Transverse colon (tissue), 4 donors: Measurements from ENCODE around the gene NAMPT. TPM values are rescaled to one million over a fixed set of nuclear protein-coding genes. Genes with fewer than 3 reads are reported as not detected.

ENCODE experiments used
- DNase-seq: peaks from one replicate; pipeline ENCODE4 v3.0.0-alpha.2; 2019
- H3K27ac ChIP-seq, 4 donors: fragments of 200-600 bp; sonication (generic); 2 replicates each; pipeline ENCODE4 v1.5.1; 2016 to 2018; ENCODE audit warnings: inconsistent platforms in 4 of 4
- H3K27me3 ChIP-seq: fragments of 200-600 bp; sonication (generic); 2 replicates; pipeline ENCODE4 v1.5.1; 2017; ENCODE audit warnings: inconsistent platforms
- H3K36me3 ChIP-seq, 4 donors: fragments of 200-600 bp; sonication (generic); 2 replicates each; pipeline ENCODE4 v1.5.1; 2017 to 2019; ENCODE audit warnings: inconsistent platforms in 4 of 4
- H3K4me1 ChIP-seq, 4 donors: fragments of 200-600 bp; sonication (generic); 2 replicates each; pipeline ENCODE4 v1.5.1; 2017 to 2020; ENCODE audit warnings: inconsistent platforms in 4 of 4
- H3K4me3 ChIP-seq, 4 donors: fragments of 200-600 bp; sonication (generic); 1 replicate in 1 of 4; 2 replicates in 3 of 4; pipeline versions ENCODE4 v1.5.1 to v1.6.1; 2017 to 2019; ENCODE audit warnings: inconsistent platforms in 4 of 4
- H3K9me3 ChIP-seq, 2 donors: fragments of 200-600 bp; sonication (generic); 2 replicates each; pipeline ENCODE4 v1.5.1; 2017 to 2019; ENCODE audit warnings: inconsistent platforms in 2 of 2
- CTCF ChIP-seq, 5 experiments: fragments of 200-600 bp in 3 of 5; fragments of 450-650 bp in 2 of 5; sonication (generic) in 3 of 5; IDR thresholded peaks; 1 replicate in 2 of 5; 2 replicates in 3 of 5; pipeline ENCODE4 v1.5.1; 2016 to 2017; ENCODE audit warnings: antibody characterized with exemption in 5 of 5, inconsistent platforms in 3 of 5, mild to moderate bottlenecking in 2 of 5, moderate library complexity in 1 of 5
- EP300 ChIP-seq: sonication (generic); formaldehyde crosslinking; IDR thresholded peaks from one replicate; pipeline ENCODE4 v1.6.1; 2017; ENCODE audit warnings: antibody characterized with exemption, low read depth
- POLR2A ChIP-seq: fragments of 450-650 bp; IDR thresholded peaks from one replicate; pipeline ENCODE4 v1.6.1; 2016; ENCODE audit warnings: antibody characterized with exemption, mild to moderate bottlenecking, moderate library complexity
- POLR2AphosphoS5 ChIP-seq, 3 donors: sonication (generic); formaldehyde crosslinking; IDR thresholded peaks; one replicate each; pipeline ENCODE4 v1.6.1; 2016; ENCODE audit warnings: antibody characterized with exemption in 3 of 3
- WGBS, 2 donors: methylation state at CpG; one replicate each; pipeline ENCODE4 v1.1.5; 2018; ENCODE audit warnings: low coverage in 1 of 2; 5-methylcytosine and 5-hydroxymethylcytosine counted together
- in situ Hi-C, 4 donors: fragments of 200-750 bp; cut with MboI; loops; one replicate each; pipeline versions ENCODE4 v1.15.0 to v1.15.1; 2017; ENCODE audit warnings: low sequenced_read_pairs in 3 of 4, low pct_ligation_motif_present in 1 of 4, low pct_unique_long_range_greater_than_20kb in 1 of 4
- intact Hi-C: fragments of 100-400 bp; cut with DNase I; formaldehyde crosslinking; loops from one replicate; pipeline ENCODE4 v1.15.1; 2023; ENCODE audit warnings: low total_unique reads
- total RNA-seq, 4 donors: library from RNA; depleted of rRNA; stranded (reverse); fragments of >200 nt; gene quantifications; one replicate each; pipeline ENCODE4 v1.1.0, GENCODE V29; 2016

NAMPT gene
- total RNA-seq, 4 donors from 2014 or later, result 31.4 to 132 (median 105) TPM

- no peak for DNase-seq
- H3K4me1 ChIP-seq, result peaks cover 8 to 19% (median 8%) of the 10 kb centered on the region in 4 donors
- H3K27me3 ChIP-seq, result no peaks in the 10 kb centered on the region
- in situ Hi-C loops (no loop called here), intact Hi-C loops (no loop called here)
- H3K4me3 ChIP-seq, result no peak overlapping the region
- H3K36me3 ChIP-seq, result no peaks in the 10 kb centered on the region
- no peaks in the 10 kb centered on the region for H3K9me3 ChIP-seq
- 69 to 93% methylated on average over 3 of the region's 3 CpGs for WGBS, 2 donors
- TF ChIP-seq EP300 (no peak), CTCF (IDR thresholded peaks at IDR 0.05) (no peak), POLR2AphosphoS5 (IDR thresholded peaks at IDR 0.05) (no peak), POLR2A (no peak)
- H3K27ac ChIP-seq, result no peak overlapping the region
Measured at GRCh38 chr7:106219170-106219569, 65.6 kb downstream of the NAMPT start.

GRCh38 chr7:106218546-106218945, 66.2 kb downstream of the NAMPT start:
- no peaks in the 10 kb centered on the region for H3K9me3 ChIP-seq
- in situ Hi-C loops, result no loop called here
- H3K4me1 ChIP-seq, result peaks cover 8 to 19% (median 8%) of the 10 kb centered on the region in 4 donors
- WGBS, 2 donors, result 84% methylated on average over 3 of the region's 3 CpGs; no CpG with 5 or more reads in 1 of the 2 donors
- DNase-seq, result no peak
- H3K36me3 ChIP-seq, result no peaks in the 10 kb centered on the region
- H3K27me3 ChIP-seq, result no peaks in the 10 kb centered on the region
- H3K27ac ChIP-seq, result no peak overlapping the region
- no peak overlapping the region for H3K4me3 ChIP-seq
- intact Hi-C loops, result no loop called here
- TF ChIP-seq POLR2AphosphoS5 (IDR thresholded peaks at IDR 0.05) (no peak), CTCF (IDR thresholded peaks at IDR 0.05) (no peak), EP300 (no peak), POLR2A (no peak)

GRCh38 chr7:106216923-106217542, 67.8 kb downstream of the NAMPT start:
- no peak overlapping the region for H3K4me3 ChIP-seq
- H3K36me3 ChIP-seq, result no peaks in the 10 kb centered on the region

GRCh38 chr7:106216517-106216922, 68.3 kb downstream of the NAMPT start:
- Histone ChIP-seq H3K27ac (peak overlapping the region; percentile 68 to 79 (median 76)), H3K4me3 (no peak overlapping the region), H3K9me3 (no peaks in the 10 kb centered on the region), H3K27me3 (no peaks in the 10 kb centered on the region), H3K4me1 (peaks cover 8 to 19% (median 8%) of the 10 kb centered on the region in 4 donors), H3K36me3 (no peaks in the 10 kb centered on the region)
- WGBS, 2 donors, result 55% methylated on average over 2 of the region's 2 CpGs; no CpG with 5 or more reads in 1 of the 2 donors
- DNase-seq, result peak; percentile 28
- intact Hi-C loops (no loop called here), in situ Hi-C loops (no loop called here)
- TF ChIP-seq POLR2AphosphoS5 (IDR thresholded peaks at IDR 0.05), result peak; percentile 27 to 57 (median 54)
- TF ChIP-seq POLR2A, result no peak
- TF ChIP-seq CTCF (IDR thresholded peaks at IDR 0.05), result no peak

More at GRCh38 chr7:106216923-106217542, 67.8 kb downstream of the NAMPT start:
- Histone ChIP-seq H3K27ac (peak overlapping the region; percentile 68 to 79 (median 76)), H3K4me1 (peaks cover 8 to 19% (median 8%) of the 10 kb centered on the region in 4 donors), H3K27me3 (no peaks in the 10 kb centered on the region), H3K9me3 (no peaks in the 10 kb centered on the region)
- TF ChIP-seq POLR2A, result no peak
- peak; percentile 78 for TF ChIP-seq EP300
- TF ChIP-seq POLR2AphosphoS5 (IDR thresholded peaks at IDR 0.05), result peak in 2 of 3 donors; percentile 52 to 59
- no peak for TF ChIP-seq CTCF (IDR thresholded peaks at IDR 0.05)
- in situ Hi-C loops (no loop called here), intact Hi-C loops (no loop called here)
- WGBS, 2 donors, result 19 to 47% methylated on average over 8 of the region's 8 CpGs
- peak; percentile 81 for DNase-seq
